IMR-90 (cell line): Measurements from ENCODE around the gene CLK3.

Experiments used
- BHLHE40 ChIP-seq: fragments of 150-350 bp; IDR thresholded peaks from 2 replicates; pipeline ENCODE4 v1.6.1; 2016; ENCODE audit warnings: mild to moderate bottlenecking, low read depth, low read length
- CTCF ChIP-seq: conservative IDR thresholded peaks from 2 replicates; pipeline ENCODE4 v1.5.1; 2012; ENCODE audit warnings: mild to moderate bottlenecking, low read depth, low read length, improper control_type of control experiment
- MAFK ChIP-seq: IDR thresholded peaks from 2 replicates; pipeline ENCODE4 v1.6.1; 2012; ENCODE audit warnings: low read depth, low read length, improper control_type of control experiment
- POLR2A ChIP-seq: IDR thresholded peaks from 2 replicates; pipeline ENCODE4 v1.6.1; 2012; ENCODE audit warnings: mild to moderate bottlenecking, low read depth, low read length
- TF ChIP-seq, protein P1 (sequence below): fragments of 150-350 bp; IDR thresholded peaks from 2 replicates; pipeline ENCODE4 v1.6.1; 2016; ENCODE audit warnings: low read depth, mild to moderate bottlenecking, low read length, moderate library complexity, borderline replicate concordance

- TF ChIP-seq CTCF (no peak), POLR2A (no peak), BHLHE40 (no peak), MAFK (no peak)
- TF ChIP-seq, protein P1, sequence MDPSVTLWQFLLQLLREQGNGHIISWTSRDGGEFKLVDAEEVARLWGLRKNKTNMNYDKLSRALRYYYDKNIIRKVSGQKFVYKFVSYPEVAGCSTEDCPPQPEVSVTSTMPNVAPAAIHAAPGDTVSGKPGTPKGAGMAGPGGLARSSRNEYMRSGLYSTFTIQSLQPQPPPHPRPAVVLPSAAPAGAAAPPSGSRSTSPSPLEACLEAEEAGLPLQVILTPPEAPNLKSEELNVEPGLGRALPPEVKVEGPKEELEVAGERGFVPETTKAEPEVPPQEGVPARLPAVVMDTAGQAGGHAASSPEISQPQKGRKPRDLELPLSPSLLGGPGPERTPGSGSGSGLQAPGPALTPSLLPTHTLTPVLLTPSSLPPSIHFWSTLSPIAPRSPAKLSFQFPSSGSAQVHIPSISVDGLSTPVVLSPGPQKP, result no peak
Observed at GRCh38 chr15:74628949-74629348, 13.3 kb downstream of the CLK3 start.
